K562 (cell line): Measurements from ENCODE around the gene PRDM16. TPM values are rescaled to one million over a fixed set of nuclear protein-coding genes. Genes with fewer than 3 reads are reported as not detected.

Experiments used
- ATAC-seq: fragments of 200-7000 bp; cut with Tn5 transposase; 3 replicates; pipeline ENCODE4 v1.9.1; 2020; ENCODE audit warnings: moderate library complexity
- BruUV-seq: library from RNA; stranded (reverse); fragments of 400-500 nt; replicated peaks from 2 replicates; lab custom pipeline; 2021; lab: Mats Ljungman, UMichigan
- CTCF ChIA-PET: fragments of 300-600 bp; formaldehyde crosslinking; extraction: SDS; loops from one replicate; lab custom pipeline; 2021; ENCODE audit warnings: low intra/inter-chr PET ratio; lab: Yijun Ruan, JAX
- POLR2A ChIA-PET: fragments of 300-600, 350-650 bp; sonication (Branson Sonifier 250); formaldehyde crosslinking; extraction: SDS; loops from one replicate; lab custom pipeline; 2021; ENCODE audit warnings: antibody characterized with exemption, inconsistent platforms; lab: Yijun Ruan, JAX
- DNase-seq, 4 experiments: peaks; one replicate each; pipeline versions ENCODE4 v3.0.0 to v3.0.0-alpha.2; 2011 to 2018; ENCODE audit warnings: low spot score in 3 of 4, mixed read lengths in 3 of 4; ENCODE audit errors: extremely low read depth in 1 of 4
- FAIRE-seq: peaks from 2 replicates; lab custom pipeline; 2011; peaks lifted over from hg19 to GRCh38; lab: Jason Lieb, UNC
- H2AFZ ChIP-seq: 2 replicates; pipeline ENCODE4 v1.6.0; 2011; ENCODE audit warnings: low read depth, low read length, control low read depth, inconsistent platforms
- H3K27ac ChIP-seq: fragments of 200-600 bp; 3 replicates; pipeline ENCODE4 v1.8.0; 2011; ENCODE audit warnings: low read depth, mild to moderate bottlenecking, control low read depth, inconsistent platforms, low read length, moderate library complexity, mixed read lengths; ENCODE audit errors: extremely low read depth
- H3K27me3 ChIP-seq, 2 experiments: fragments of 300-600 bp in 1 of 2; 2 replicates in 1 of 2; 3 replicates in 1 of 2; pipeline versions ENCODE4 v1.6.0 to v1.8.0; 2011; ENCODE audit warnings: inconsistent platforms in 2 of 2, low read length in 2 of 2, mild to moderate bottlenecking in 1 of 2, mixed read lengths in 1 of 2, moderate library complexity in 1 of 2; ENCODE audit not compliant: control insufficient read depth in 2 of 2, insufficient read depth in 2 of 2
- H3K36me3 ChIP-seq: fragments of 300-600 bp; 3 replicates; pipeline ENCODE4 v1.8.0; 2011; ENCODE audit warnings: mild to moderate bottlenecking, low read length, inconsistent platforms; ENCODE audit not compliant: control insufficient read depth, insufficient read depth
- H3K4me1 ChIP-seq, 2 experiments: fragments of 200-600 bp in 1 of 2; replicated peaks in 1 of 2; 2 replicates in 1 of 2; 3 replicates in 1 of 2; pipeline versions ENCODE4 v1.5.1 to v1.8.0; 2011; ENCODE audit warnings: inconsistent platforms in 2 of 2, low read length in 2 of 2, mild to moderate bottlenecking in 1 of 2, mixed read lengths in 1 of 2, moderate library complexity in 1 of 2; ENCODE audit not compliant: control insufficient read depth in 2 of 2, insufficient read depth in 2 of 2
- H3K4me2 ChIP-seq: 2 replicates; pipeline ENCODE4 v1.6.1; 2011; ENCODE audit warnings: low read length, control low read depth, inconsistent platforms, mixed read lengths; ENCODE audit not compliant: insufficient read depth
- H3K4me3 ChIP-seq: fragments of 200-600 bp; sonication (generic), shearing (Covaris generic); 2 replicates; pipeline ENCODE4 v1.5.1; 2016; ENCODE audit warnings: control low read depth, inconsistent platforms
- H3K79me2 ChIP-seq: fragments of 200-600 bp; 3 replicates; pipeline ENCODE4 v1.8.0; 2011; ENCODE audit warnings: low read length, inconsistent platforms; ENCODE audit not compliant: control insufficient read depth, insufficient read depth
- H3K9ac ChIP-seq, 2 experiments: 2 replicates each; pipeline versions ENCODE4 v1.6.0 to v1.6.1; 2011; ENCODE audit warnings: low read depth in 2 of 2, low read length in 2 of 2, control low read depth in 1 of 2, inconsistent platforms in 1 of 2, mild to moderate bottlenecking in 1 of 2, mixed read lengths in 1 of 2; ENCODE audit not compliant: insufficient read depth in 1 of 2
- H3K9me1 ChIP-seq: one replicate; pipeline ENCODE4 v1.6.0; 2011; ENCODE audit warnings: inconsistent platforms, mild to moderate bottlenecking, low read length, moderate library complexity; ENCODE audit not compliant: control insufficient read depth, insufficient read depth
- H3K9me3 ChIP-seq: replicated peaks from 2 replicates; pipeline ENCODE4 v1.5.1; 2011; ENCODE audit warnings: low read depth, low read length, inconsistent platforms; ENCODE audit not compliant: control insufficient read depth, insufficient read depth
- H4K20me1 ChIP-seq: replicated peaks from 2 replicates; pipeline ENCODE4 v1.6.1; 2011; ENCODE audit warnings: low read length, inconsistent platforms, mixed read lengths; ENCODE audit not compliant: control insufficient read depth, insufficient read depth
- CCAR2 ChIP-seq: fragments of 200-400 bp; formaldehyde crosslinking; IDR thresholded peaks from 2 replicates; pipeline ENCODE4 v1.6.1; 2017; ENCODE audit warnings: mild to moderate bottlenecking, low read depth, low read length
- COPS2 ChIP-seq: fragments of 450-650 bp; conservative IDR thresholded peaks from 2 replicates; pipeline ENCODE4 v1.6.1; 2016; ENCODE audit warnings: mild to moderate bottlenecking, moderate library complexity
- CTCFL ChIP-seq: IDR thresholded peaks from 2 replicates; pipeline ENCODE4 v1.6.1; 2011; ENCODE audit warnings: borderline replicate concordance, low read depth, mild to moderate bottlenecking, moderate library complexity, low read length; ENCODE audit not compliant: insufficient read depth, poor library complexity, severe bottlenecking
- DACH1 ChIP-seq: fragments of 450-650 bp; IDR thresholded peaks from 2 replicates; pipeline ENCODE4 v1.6.1; 2018; ENCODE audit not compliant: partially characterized antibody
- DEAF1 ChIP-seq: fragments of 450-650 bp; formaldehyde crosslinking; IDR thresholded peaks from 2 replicates; pipeline ENCODE4 v1.4.0; 2020; ENCODE audit warnings: mild to moderate bottlenecking, moderate library complexity
- HNRNPUL1 ChIP-seq: fragments of 200-400 bp; formaldehyde crosslinking; IDR thresholded peaks from 2 replicates; pipeline ENCODE4 v1.6.1; 2017; ENCODE audit warnings: low read length
- IFI16 ChIP-seq: fragments of 250-450 bp; sonication (Bioruptor Pico); IDR thresholded peaks from 2 replicates; pipeline ENCODE4 v2.1.2; 2022; ENCODE audit warnings: mild to moderate bottlenecking, inconsistent platforms
- MBD2 ChIP-seq: sonication (generic); IDR thresholded peaks from 2 replicates; pipeline ENCODE4 v1.6.1; 2016; ENCODE audit warnings: low read depth, borderline replicate concordance
- NBN ChIP-seq: fragments of 450-650 bp; IDR thresholded peaks from 2 replicates; pipeline ENCODE4 v1.6.1; 2016; ENCODE audit warnings: low read depth, mild to moderate bottlenecking
- NR2C2 ChIP-seq, 2 experiments: fragments of 200-800 bp in 1 of 2; sonication (Bioruptor generic) in 1 of 2; sonication (generic) in 1 of 2; formaldehyde crosslinking in 1 of 2; IDR thresholded peaks; 2 replicates each; pipeline versions ENCODE4 v1.6.1 to v1.8.0; 2016 to 2022; ENCODE audit warnings: mild to moderate bottlenecking in 1 of 2, missing compliant biosample characterization in 1 of 2, missing genetic modification characterization in 1 of 2, missing genetic modification reagents in 1 of 2
- PHB ChIP-seq: fragments of 250-450 bp; sonication (Bioruptor Pico); IDR thresholded peaks from 2 replicates; pipeline ENCODE4 v1.5.0; 2021
- RCOR1 ChIP-seq, 2 experiments: IDR thresholded peaks; 2 replicates each; pipeline ENCODE4 v1.6.1; 2012; ENCODE audit warnings: low read depth in 2 of 2, low read length in 2 of 2, borderline replicate concordance in 1 of 2, improper control_type of control experiment in 1 of 2
- SAFB2 ChIP-seq: fragments of 200-400 bp; formaldehyde crosslinking; IDR thresholded peaks from 2 replicates; pipeline ENCODE4 v1.6.1; 2018; ENCODE audit warnings: borderline replicate concordance, low read length, low read depth, moderate library complexity; ENCODE audit not compliant: severe bottlenecking
- SIRT6 ChIP-seq: IDR thresholded peaks from one replicate; pipeline ENCODE4 v1.6.1; 2012; ENCODE audit warnings: low read depth, mild to moderate bottlenecking, control low read depth, inconsistent platforms, low read length, moderate library complexity
- ZNF143 ChIP-seq: sonication (generic); formaldehyde crosslinking; IDR thresholded peaks from 2 replicates; pipeline ENCODE4 v1.9.0; 2022; ENCODE audit warnings: mild to moderate bottlenecking, missing genetic modification reagents
- ZNF584 ChIP-seq: fragments of 200-800 bp; sonication (Bioruptor generic); IDR thresholded peaks from 2 replicates; pipeline ENCODE4 v1.6.1; 2016; ENCODE audit warnings: low read depth, mild to moderate bottlenecking, missing genetic modification characterization, missing compliant biosample characterization
- ZNF830 ChIP-seq: fragments of 250-450 bp; sonication (Bioruptor Pico); IDR thresholded peaks from 2 replicates; pipeline ENCODE4 v1.5.0; 2021; ENCODE audit warnings: mild to moderate bottlenecking
- ZSCAN29 ChIP-seq: fragments of 450-650 bp; IDR thresholded peaks from 2 replicates; pipeline ENCODE4 v1.6.1; 2017
- WGBS: fragments of 100-300 bp; shearing (Covaris generic); methylation state at CpG from one replicate; pipeline ENCODE4 v1.1.6; 2016; ENCODE audit warnings: low coverage, mixed read lengths; ENCODE audit not compliant: insufficient coverage; ENCODE audit errors: missing lambda C conversion rate; 5-methylcytosine and 5-hydroxymethylcytosine counted together
- in situ Hi-C: fragments of 300-500 bp; cut with MboI; formaldehyde crosslinking; loops from 4 replicates; pipeline ENCODE4 v1.15.0; 2018; ENCODE audit warnings: inconsistent platforms, mixed read lengths
- intact Hi-C: fragments of 100-400 bp; cut with micrococcal nuclease; formaldehyde crosslinking; loops from 2 replicates; pipeline ENCODE4 v1.14.2; 2022
- polyA plus RNA-seq, 8 experiments: library from polyadenylated mRNA; depleted of rRNA in 4 of 8; stranded (reverse) in 5 of 8; unstranded in 3 of 8; fragments of >200 nt; fragmentation: Nextera tagmentation in 2 of 8; fragmentation: Illumina TruSeq in 1 of 8; extraction: Ambion mirVana in 2 of 8; extraction: Trizol in 1 of 8; gene quantifications; 2 replicates each; pipeline versions ENCODE4 v1.2.1 to v1.2.3, GENCODE V29; 2011 to 2014; ENCODE audit warnings: inconsistent platforms in 1 of 8, missing spikeins in 1 of 8
- total RNA-seq, 7 experiments: library from RNA; depleted of rRNA in 6 of 7; stranded (reverse); fragments of >200 nt in 6 of 7; fragmentation: Illumina TruSeq in 2 of 7; extraction: Trizol in 2 of 7; gene quantifications; 2 replicates each; pipeline versions ENCODE4 v1.2.1 to v1.2.3, GENCODE V29; 2011 to 2021; ENCODE audit warnings: low replicate concordance in 1 of 7

Gene PRDM16
- total and polyA plus RNA-seq, 9 of the 15 experiments (the other 6 are each of a cell fraction or from before 2014, with no cell fraction given): 0.10 to 0.27 TPM; not detected in 7

- no peak for DNase-seq
- no peak for ATAC-seq
- no peaks in the 10 kb centered on the region for H3K9me1 ChIP-seq
- H3K79me2 ChIP-seq: no peaks in the 10 kb centered on the region
- H3K9ac ChIP-seq: no peak overlapping the region
- H3K4me3 ChIP-seq: no peak overlapping the region
- H3K27ac ChIP-seq: no peak overlapping the region
- H3K4me1 ChIP-seq: peaks cover 0 to 6% of the 10 kb centered on the region in 2 experiments; a peak in 2 of 5 replicates
- no peaks in the 10 kb centered on the region for H3K36me3 ChIP-seq
- no peak overlapping the region for H2AFZ ChIP-seq
- TF ChIP-seq CCAR2 (no peak), NBN (no peak), HNRNPUL1 (no peak), IFI16 (no peak), MBD2 (no peak), ZNF830 (no peak), DACH1 (no peak), ZNF143 (CRISPR knock-in tag) (no peak), NR2C2 (CRISPR knock-in tag; IDR thresholded peaks at IDR 0.05) (no peak), NR2C2 (tag; IDR thresholded peaks at IDR 0.05) (no peak), RCOR1 (IDR thresholded peaks at IDR 0.05; ENCODE audit: borderline replicate concordance in 1 of 2, low read depth in 2 of 2, low read length in 2 of 2) (no peak), COPS2 (no peak), ZSCAN29 (no peak), PHB (CRISPR knock-in tag) (no peak), SIRT6 (no peak), SAFB2 (no peak), ZNF584 (CRISPR knock-in tag) (no peak), CTCFL (no peak), DEAF1 (CRISPR knock-in tag) (no peak)
- in situ Hi-C loops: no loop called here
- FAIRE-seq: no peak
- H3K27me3 ChIP-seq: peaks cover 0 to 11% of the 10 kb centered on the region in 2 experiments; a peak in 1 of 5 replicates
- peaks cover 4% of the 10 kb centered on the region; the same call in 1 of the 2 replicates for H4K20me1 ChIP-seq
- WGBS: 2% methylated on average over 13 of the region's 15 CpGs
- H3K4me2 ChIP-seq: no peak overlapping the region
- no peaks in the 10 kb centered on the region for H3K9me3 ChIP-seq
- intact Hi-C loops: no loop called here
- ChIA-PET CTCF (no interaction called here), POLR2A (no interaction called here)
- BruUV-seq: no TSS peak
Measured at GRCh38 chr1:3327389-3327702, 258.3 kb downstream of the PRDM16 start.
